OCI-LY1 (cell line): ENCODE results near the gene MT1E.

Source experiments
- EZH2 ChIP-seq: fragments of 200-600 bp; sonication (generic), shearing (Covaris generic); IDR thresholded peaks from 2 replicates; pipeline ENCODE4 v1.8.0; 2017; ENCODE audit warnings: borderline replicate concordance, mixed run types, mild to moderate bottlenecking, antibody characterized with exemption, low read length, moderate library complexity, mixed read lengths
- TF ChIP-seq, protein P1 (sequence below): fragments of 200-600 bp; sonication (generic), shearing (Covaris generic); IDR thresholded peaks from 2 replicates; pipeline ENCODE4 v1.5.1; 2017; ENCODE audit warnings: mild to moderate bottlenecking, antibody characterized with exemption, low read length, moderate library complexity, mixed read lengths

- no peak for TF ChIP-seq EZH2
- TF ChIP-seq, protein P1, sequence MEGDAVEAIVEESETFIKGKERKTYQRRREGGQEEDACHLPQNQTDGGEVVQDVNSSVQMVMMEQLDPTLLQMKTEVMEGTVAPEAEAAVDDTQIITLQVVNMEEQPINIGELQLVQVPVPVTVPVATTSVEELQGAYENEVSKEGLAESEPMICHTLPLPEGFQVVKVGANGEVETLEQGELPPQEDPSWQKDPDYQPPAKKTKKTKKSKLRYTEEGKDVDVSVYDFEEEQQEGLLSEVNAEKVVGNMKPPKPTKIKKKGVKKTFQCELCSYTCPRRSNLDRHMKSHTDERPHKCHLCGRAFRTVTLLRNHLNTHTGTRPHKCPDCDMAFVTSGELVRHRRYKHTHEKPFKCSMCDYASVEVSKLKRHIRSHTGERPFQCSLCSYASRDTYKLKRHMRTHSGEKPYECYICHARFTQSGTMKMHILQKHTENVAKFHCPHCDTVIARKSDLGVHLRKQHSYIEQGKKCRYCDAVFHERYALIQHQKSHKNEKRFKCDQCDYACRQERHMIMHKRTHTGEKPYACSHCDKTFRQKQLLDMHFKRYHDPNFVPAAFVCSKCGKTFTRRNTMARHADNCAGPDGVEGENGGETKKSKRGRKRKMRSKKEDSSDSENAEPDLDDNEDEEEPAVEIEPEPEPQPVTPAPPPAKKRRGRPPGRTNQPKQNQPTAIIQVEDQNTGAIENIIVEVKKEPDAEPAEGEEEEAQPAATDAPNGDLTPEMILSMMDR, result no peak
Observed at GRCh38 chr16:56636616-56637413, 11.2 kb downstream of the MT1E start.
